Esophagus muscularis mucosa (tissue), 3 donors: ENCODE measurements around the gene ZNF365.

Experiments used
- CTCF ChIP-seq, 3 experiments: fragments of 200-600 bp in 2 of 3; fragments of 450-650 bp in 1 of 3; sonication (generic) in 2 of 3; IDR thresholded peaks; one replicate each; pipeline ENCODE4 v1.5.1; 2017 to 2019; ENCODE audit warnings: antibody characterized with exemption in 3 of 3, mild to moderate bottlenecking in 2 of 3, moderate library complexity in 1 of 3
- POLR2A ChIP-seq: fragments of 450-650 bp; IDR thresholded peaks from one replicate; pipeline ENCODE4 v1.6.1; 2017; ENCODE audit warnings: antibody characterized with exemption, moderate library complexity, mild to moderate bottlenecking, low read depth

GRCh38 chr10:62433181-62433692 is 59.1 kb downstream of the ZNF365 start:
- TF ChIP-seq POLR2A (no peak), CTCF (IDR thresholded peaks at IDR 0.05) (no peak)
